ENCODE measurements around the gene CEP41. TPM values are rescaled to one million over a fixed set of nuclear protein-coding genes. Genes with fewer than 3 reads are reported as not detected.

Gene CEP41
- total and polyA plus RNA-seq, 4 donors: 2.3 to 3.5 (median 2.8) TPM

DNA sequence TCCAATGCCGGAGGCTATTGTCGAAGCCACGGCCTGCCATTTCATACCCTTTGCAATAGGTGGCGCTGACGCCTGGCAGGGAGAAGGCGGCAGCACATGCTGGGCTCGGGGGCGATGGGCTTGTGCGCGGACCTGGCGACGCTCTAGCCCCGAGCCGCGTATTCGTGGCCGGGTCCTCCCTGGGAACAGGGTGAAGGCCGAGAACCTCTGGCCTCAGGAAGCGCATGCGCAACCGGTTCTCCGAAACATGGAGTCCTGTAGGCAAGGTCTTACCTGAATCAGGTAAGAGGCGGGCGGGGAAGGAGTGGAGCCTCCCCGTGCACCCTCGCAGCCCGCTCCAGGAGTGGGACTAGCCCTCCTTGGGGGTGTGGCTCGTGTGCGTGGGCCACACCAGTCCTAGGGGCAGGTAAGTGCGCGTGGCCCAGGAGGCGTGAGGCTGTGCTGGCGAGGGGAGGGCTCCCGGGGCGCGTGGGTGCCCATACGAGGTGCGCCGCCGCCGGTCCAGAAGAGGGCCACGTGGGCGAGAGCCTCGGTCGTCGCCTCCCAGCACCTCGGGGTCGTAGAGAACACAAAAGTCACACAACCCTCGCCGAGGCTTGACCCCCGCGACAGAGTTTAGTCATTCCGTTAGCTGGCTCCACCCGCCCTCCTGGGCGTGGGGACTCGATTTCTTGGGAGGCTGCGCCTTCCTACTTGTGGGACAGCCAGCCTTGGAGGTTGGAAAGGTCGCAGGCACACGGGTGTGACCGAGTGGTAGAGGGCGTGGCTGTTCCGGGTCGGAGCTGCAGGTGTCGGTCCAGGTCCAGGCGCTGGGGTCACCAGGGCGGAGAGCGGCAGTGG is 45.5 kb upstream of the CEP41 start:
- H3K9ac ChIP-seq (ENCODE audit: low read depth in 1 of 2, low read length in 2 of 2): no peak overlapping the region
- H3K27ac ChIP-seq (ENCODE audit: low read depth in 1 of 2, low read length in 2 of 2): peak overlapping the region in 1 of 2 donors; percentile 57
- H3K4me1 ChIP-seq (ENCODE audit: control insufficient read depth in 4 of 4, insufficient read depth in 4 of 4, low read length in 3 of 4): peaks cover 0 to 12% (median 9%) of the 10 kb centered on the region in 4 donors
- H3K4me3 ChIP-seq (ENCODE audit: low read depth in 1 of 3, low read length in 3 of 3): peak overlapping the region; percentile 58 to 93 (median 60)
- whole genome bisulfite sequencing: 7% methylated on average over 67 of the region's 67 CpGs
- TF ChIP-seq NR2F2 (IDR thresholded peaks at IDR 0.05) (no peak), TAF1 (conservative IDR thresholded peaks at IDR 0.05) (no peak), FOXA1 (IDR thresholded peaks at IDR 0.05) (peak; percentile 6), HNF4G (IDR thresholded peaks at IDR 0.05) (no peak), RXRA (IDR thresholded peaks at IDR 0.05) (peak; percentile 22 to 27), FOXA2 (IDR thresholded peaks at IDR 0.05) (no peak), GABPA (IDR thresholded peaks at IDR 0.05 in 1 of 2, conservative IDR thresholded peaks at IDR 0.05 in 1 of 2) (no peak), RAD21 (IDR thresholded peaks at IDR 0.05) (peak; percentile 78 to 85), HNF4A (conservative IDR thresholded peaks at IDR 0.05) (peak in 1 of 2 donors; percentile 60), YY1 (IDR thresholded peaks at IDR 0.05) (peak; percentile 92), JUND (IDR thresholded peaks at IDR 0.05) (no peak), SP1 (IDR thresholded peaks at IDR 0.05) (peak; percentile 11), EGR1 (IDR thresholded peaks at IDR 0.05; ENCODE audit: low read depth in 2 of 2) (no peak)
- TF ChIP-seq, protein P1, sequence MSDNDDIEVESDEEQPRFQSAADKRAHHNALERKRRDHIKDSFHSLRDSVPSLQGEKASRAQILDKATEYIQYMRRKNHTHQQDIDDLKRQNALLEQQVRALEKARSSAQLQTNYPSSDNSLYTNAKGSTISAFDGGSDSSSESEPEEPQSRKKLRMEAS (IDR thresholded peaks at IDR 0.05): peak; percentile 94
- TF ChIP-seq, protein P2, sequence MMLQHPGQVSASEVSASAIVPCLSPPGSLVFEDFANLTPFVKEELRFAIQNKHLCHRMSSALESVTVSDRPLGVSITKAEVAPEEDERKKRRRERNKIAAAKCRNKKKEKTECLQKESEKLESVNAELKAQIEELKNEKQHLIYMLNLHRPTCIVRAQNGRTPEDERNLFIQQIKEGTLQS (IDR thresholded peaks at IDR 0.05): no peak
- TF ChIP-seq, protein P3, sequence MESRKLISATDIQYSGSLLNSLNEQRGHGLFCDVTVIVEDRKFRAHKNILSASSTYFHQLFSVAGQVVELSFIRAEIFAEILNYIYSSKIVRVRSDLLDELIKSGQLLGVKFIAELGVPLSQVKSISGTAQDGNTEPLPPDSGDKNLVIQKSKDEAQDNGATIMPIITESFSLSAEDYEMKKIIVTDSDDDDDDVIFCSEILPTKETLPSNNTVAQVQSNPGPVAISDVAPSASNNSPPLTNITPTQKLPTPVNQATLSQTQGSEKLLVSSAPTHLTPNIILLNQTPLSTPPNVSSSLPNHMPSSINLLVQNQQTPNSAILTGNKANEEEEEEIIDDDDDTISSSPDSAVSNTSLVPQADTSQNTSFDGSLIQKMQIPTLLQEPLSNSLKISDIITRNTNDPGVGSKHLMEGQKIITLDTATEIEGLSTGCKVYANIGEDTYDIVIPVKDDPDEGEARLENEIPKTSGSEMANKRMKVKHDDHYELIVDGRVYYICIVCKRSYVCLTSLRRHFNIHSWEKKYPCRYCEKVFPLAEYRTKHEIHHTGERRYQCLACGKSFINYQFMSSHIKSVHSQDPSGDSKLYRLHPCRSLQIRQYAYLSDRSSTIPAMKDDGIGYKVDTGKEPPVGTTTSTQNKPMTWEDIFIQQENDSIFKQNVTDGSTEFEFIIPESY (IDR thresholded peaks at IDR 0.05): no peak
- TF ChIP-seq, protein P4, sequence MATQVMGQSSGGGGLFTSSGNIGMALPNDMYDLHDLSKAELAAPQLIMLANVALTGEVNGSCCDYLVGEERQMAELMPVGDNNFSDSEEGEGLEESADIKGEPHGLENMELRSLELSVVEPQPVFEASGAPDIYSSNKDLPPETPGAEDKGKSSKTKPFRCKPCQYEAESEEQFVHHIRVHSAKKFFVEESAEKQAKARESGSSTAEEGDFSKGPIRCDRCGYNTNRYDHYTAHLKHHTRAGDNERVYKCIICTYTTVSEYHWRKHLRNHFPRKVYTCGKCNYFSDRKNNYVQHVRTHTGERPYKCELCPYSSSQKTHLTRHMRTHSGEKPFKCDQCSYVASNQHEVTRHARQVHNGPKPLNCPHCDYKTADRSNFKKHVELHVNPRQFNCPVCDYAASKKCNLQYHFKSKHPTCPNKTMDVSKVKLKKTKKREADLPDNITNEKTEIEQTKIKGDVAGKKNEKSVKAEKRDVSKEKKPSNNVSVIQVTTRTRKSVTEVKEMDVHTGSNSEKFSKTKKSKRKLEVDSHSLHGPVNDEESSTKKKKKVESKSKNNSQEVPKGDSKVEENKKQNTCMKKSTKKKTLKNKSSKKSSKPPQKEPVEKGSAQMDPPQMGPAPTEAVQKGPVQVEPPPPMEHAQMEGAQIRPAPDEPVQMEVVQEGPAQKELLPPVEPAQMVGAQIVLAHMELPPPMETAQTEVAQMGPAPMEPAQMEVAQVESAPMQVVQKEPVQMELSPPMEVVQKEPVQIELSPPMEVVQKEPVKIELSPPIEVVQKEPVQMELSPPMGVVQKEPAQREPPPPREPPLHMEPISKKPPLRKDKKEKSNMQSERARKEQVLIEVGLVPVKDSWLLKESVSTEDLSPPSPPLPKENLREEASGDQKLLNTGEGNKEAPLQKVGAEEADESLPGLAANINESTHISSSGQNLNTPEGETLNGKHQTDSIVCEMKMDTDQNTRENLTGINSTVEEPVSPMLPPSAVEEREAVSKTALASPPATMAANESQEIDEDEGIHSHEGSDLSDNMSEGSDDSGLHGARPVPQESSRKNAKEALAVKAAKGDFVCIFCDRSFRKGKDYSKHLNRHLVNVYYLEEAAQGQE (IDR thresholded peaks at IDR 0.05): no peak
- TF ChIP-seq, protein P5, sequence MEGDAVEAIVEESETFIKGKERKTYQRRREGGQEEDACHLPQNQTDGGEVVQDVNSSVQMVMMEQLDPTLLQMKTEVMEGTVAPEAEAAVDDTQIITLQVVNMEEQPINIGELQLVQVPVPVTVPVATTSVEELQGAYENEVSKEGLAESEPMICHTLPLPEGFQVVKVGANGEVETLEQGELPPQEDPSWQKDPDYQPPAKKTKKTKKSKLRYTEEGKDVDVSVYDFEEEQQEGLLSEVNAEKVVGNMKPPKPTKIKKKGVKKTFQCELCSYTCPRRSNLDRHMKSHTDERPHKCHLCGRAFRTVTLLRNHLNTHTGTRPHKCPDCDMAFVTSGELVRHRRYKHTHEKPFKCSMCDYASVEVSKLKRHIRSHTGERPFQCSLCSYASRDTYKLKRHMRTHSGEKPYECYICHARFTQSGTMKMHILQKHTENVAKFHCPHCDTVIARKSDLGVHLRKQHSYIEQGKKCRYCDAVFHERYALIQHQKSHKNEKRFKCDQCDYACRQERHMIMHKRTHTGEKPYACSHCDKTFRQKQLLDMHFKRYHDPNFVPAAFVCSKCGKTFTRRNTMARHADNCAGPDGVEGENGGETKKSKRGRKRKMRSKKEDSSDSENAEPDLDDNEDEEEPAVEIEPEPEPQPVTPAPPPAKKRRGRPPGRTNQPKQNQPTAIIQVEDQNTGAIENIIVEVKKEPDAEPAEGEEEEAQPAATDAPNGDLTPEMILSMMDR (IDR thresholded peaks at IDR 0.05; ENCODE audit: low read depth, low read length, missing input control): peak; percentile 74
- H3K9me3 ChIP-seq (ENCODE audit: control insufficient read depth in 4 of 4, low read length in 3 of 4): no peaks in the 10 kb centered on the region
- no peaks in the 10 kb centered on the region for H3K27me3 ChIP-seq (ENCODE audit: control insufficient read depth in 4 of 4, insufficient read depth in 4 of 4, low read length in 3 of 4)
- no peaks in the 10 kb centered on the region for H3K36me3 ChIP-seq (ENCODE audit: control insufficient read depth in 4 of 4, insufficient read depth in 3 of 4, low read depth in 1 of 4, low read length in 3 of 4)
- peak; percentile 67 for DNase-seq (ENCODE audit: low spot score)
